ENCODE measurements around the gene GJA10.
A peak's percentile ranks its signal among the peaks of the same experiment; 100 is the strongest.
"Not testable (repeated sequence)": the region's sequence is repeated elsewhere in the genome, so short reads cannot be mapped to it uniquely, and the experiment has no call there.

GJA10 gene

GRCh38 chr6:89894169-89894568 is at the start of gene GJA10:
TSS of gene GJA10 (plus strand) at chr6:89894469. CDS start at chr6:89894469, 0 bp downstream.
- DNase-seq (ENCODE audit: low spot score), result no peak

- DNase-seq (ENCODE audit: low spot score), result not testable (repeated sequence)
Measured at GRCh38 chr6:89847513-89847912, 46.8 kb upstream of the GJA10 start.

GRCh38 chr6:89853068-89853467 is 41.2 kb upstream of the GJA10 start:
- no peak for DNase-seq (ENCODE audit: low spot score)

GRCh38 chr6:89858041-89858440 is 36.2 kb upstream of the GJA10 start:
- no peak for DNase-seq (ENCODE audit: low spot score)

- no peak for DNase-seq (ENCODE audit: low spot score)
Measured at GRCh38 chr6:89859744-89860143, 34.5 kb upstream of the GJA10 start.

- no peak for DNase-seq (ENCODE audit: low spot score)
Measured at GRCh38 chr6:89862273-89862672, 32.0 kb upstream of the GJA10 start.

- no peak for DNase-seq (ENCODE audit: low spot score)
Measured at GRCh38 chr6:89862698-89863097, 31.6 kb upstream of the GJA10 start.

DNA sequence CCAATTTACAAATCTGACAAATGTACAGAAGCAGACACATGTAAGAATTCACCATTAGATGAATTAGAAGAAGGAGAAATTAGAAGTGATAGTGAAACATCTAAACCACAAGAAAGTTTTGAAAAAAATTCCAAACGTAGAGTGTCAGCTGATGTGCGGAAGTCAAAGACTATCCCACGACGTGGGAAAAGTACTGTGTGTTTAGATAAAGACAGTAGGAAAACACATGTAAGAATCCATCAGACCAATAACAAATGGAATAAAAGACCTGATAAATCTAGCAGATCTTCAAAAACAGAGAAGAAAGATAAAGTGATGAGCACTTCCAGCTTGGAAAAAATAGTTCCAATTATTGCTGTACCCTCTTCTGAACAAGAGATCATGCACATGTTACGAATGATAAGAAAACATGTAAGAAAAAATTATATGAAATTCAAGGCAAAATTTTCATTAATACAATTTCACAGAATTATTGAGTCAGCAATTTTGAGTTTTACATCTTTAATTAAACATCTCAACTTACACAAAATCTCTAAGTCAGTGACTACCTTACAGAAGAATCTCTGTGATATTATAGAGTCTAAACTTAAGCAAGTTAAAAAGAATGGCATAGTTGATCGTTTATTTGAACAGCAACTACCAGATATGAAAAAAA is 28.1 kb upstream of the GJA10 start:
- DNase-seq (ENCODE audit: low spot score), result no peak

DNA sequence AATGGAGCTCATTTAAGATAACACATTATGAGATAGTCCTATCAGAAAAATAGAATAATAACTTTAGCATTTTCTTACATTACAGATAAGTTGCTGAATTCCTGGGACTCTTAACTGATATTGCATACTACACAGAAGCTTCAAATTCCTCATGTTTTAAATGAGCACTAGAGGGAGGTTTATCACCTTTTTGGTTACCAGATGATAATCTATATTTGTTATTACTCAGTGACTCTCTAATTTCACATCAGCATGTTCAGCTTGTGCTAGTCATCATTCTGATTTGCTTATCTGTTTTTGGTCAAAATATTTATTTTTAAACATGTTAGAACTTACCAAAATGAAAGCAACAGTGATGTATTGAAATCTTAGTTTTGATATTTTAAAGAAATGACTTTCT is 20.5 kb upstream of the GJA10 start:
- no peak for DNase-seq (ENCODE audit: low spot score)

DNA sequence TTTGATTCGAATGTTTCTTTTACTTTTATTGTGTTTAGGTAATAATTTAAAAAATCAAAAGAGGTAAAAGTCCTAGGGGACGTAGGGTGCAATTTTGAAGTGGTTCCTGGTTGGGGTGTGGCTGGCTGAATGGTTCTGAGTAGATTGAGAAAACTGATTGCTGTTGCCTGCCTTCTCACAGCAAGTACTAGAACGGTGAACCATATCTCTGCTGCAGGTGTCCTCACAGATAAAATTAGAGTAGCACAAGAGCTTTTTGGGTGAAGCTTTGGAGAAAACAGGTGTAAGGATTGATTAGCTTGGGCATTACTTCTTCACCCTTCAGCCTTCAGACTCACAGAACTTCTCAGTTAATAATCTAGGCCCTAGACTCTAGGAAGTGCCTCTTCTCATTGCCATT is 19.8 kb upstream of the GJA10 start:
- no peak for DNase-seq (ENCODE audit: low spot score)

- no peak for DNase-seq (ENCODE audit: low spot score)
Measured at GRCh38 chr6:89886378-89887120, 7.7 kb upstream of the GJA10 start.

DNA sequence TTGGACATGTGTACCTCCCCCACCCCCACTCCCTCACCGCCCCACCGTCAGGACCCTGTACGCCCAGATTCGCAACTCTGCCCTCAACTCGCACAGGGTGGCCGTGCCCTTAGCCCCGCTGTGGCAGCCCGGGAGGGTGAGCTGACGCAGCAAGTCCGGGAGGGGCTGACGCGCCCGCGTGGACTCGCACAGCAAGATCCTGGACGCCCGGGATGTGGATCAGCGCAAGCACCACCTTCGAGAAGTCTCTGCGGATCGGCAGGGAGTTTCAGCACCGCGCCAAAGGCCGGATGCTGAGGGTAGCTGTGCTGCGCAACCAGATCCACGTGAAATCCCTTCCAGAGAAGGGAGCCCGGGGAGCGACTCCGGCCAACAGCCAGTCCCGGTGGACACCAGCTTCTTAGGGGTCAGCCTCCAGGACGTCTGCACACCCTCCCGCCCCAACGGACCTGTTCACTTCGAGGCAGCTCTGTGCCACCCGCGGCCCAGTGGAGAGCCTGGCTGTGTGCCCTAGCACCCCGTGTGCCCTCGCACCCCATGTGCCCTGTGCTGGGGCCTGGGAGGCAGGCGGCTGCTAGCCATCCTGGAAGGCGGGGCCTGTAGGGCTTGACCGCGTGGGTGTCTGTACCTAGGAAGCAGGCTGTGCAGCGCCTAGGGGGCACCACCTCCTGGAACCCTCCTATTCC is 6.7 kb upstream of the GJA10 start:
- no peak for DNase-seq (ENCODE audit: low spot score)

DNA sequence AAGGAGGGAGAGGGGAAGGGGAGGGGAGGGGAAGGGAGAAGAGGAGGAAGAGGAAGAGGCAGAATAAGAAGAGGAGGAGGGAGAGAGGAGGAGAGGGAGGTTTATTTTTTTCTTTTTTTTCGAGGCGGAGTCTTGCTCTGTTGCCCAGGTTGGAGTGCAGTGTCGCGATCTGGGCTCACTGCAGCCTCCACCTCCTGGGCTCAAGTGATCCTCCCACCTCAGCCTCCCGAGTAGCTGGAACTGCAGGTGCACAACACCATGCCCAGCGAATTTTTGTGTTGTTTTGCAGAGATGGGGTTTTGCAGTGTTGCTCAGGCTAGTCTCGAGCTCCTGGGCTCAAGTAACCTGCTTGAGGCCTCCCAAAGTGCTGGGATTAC is 6.1 kb upstream of the GJA10 start:
- no peak for DNase-seq (ENCODE audit: low spot score)

- no peak for DNase-seq (ENCODE audit: low spot score)
Measured at GRCh38 chr6:89888871-89889270, 5.4 kb upstream of the GJA10 start.

DNA sequence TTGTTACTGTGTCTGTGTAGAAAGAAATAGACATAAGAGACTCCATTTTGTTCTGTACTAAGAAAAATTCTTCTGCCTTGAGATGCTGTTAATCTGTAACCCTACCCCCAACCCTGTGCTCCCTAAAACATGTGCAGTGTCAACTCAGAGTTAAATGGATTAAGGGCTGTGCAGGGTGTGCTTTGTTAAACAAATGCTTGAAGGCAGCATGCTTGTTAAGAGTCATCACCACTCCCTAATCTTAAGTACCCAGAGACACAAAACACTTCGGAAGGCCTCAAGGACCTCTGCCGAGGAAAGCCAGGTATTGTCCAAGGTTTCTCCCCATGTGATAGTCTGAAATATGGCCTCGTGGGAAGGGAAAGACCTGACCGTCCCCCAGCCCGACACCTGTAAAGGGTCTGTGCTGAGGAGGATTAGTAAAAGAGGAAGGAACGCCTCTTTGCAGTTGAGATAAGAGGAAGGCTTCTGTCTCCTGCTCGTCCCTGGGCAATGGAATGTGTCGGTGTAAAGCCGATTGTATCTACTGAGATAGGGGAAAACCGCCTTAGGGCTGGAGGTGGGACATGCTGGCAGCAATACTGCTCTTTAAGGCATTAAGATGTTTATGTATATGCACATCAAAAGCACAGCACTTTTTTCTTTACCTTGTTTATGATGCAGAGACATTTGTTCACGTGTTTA is 3.3 kb upstream of the GJA10 start:
- not testable (repeated sequence) for DNase-seq (ENCODE audit: low spot score)

DNA sequence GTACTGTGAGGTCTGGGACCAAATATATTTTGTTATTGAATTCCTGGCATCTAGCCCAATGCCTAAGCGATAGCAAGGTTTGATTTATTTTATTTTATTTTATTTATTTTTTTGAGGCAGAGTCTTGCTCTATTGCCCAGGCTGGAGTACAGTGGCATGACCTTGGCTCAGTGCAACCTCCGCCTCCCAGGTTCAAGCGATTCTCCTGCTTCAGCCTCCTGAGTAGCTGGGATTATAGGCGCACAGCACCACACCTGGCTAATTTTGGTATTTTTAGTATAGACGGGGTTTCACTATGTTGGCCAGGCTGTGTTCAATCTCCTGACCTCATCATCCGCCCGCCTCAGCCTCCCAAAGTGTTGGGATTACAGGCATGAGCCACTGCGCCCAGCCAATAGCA is 1.7 kb upstream of the GJA10 start:
- DNase-seq (ENCODE audit: low spot score), result not testable (repeated sequence)

GRCh38 chr6:89895276-89895874 is 1.1 kb downstream of the GJA10 start:
- peak; percentile 14 for DNase-seq (ENCODE audit: low spot score)

DNA sequence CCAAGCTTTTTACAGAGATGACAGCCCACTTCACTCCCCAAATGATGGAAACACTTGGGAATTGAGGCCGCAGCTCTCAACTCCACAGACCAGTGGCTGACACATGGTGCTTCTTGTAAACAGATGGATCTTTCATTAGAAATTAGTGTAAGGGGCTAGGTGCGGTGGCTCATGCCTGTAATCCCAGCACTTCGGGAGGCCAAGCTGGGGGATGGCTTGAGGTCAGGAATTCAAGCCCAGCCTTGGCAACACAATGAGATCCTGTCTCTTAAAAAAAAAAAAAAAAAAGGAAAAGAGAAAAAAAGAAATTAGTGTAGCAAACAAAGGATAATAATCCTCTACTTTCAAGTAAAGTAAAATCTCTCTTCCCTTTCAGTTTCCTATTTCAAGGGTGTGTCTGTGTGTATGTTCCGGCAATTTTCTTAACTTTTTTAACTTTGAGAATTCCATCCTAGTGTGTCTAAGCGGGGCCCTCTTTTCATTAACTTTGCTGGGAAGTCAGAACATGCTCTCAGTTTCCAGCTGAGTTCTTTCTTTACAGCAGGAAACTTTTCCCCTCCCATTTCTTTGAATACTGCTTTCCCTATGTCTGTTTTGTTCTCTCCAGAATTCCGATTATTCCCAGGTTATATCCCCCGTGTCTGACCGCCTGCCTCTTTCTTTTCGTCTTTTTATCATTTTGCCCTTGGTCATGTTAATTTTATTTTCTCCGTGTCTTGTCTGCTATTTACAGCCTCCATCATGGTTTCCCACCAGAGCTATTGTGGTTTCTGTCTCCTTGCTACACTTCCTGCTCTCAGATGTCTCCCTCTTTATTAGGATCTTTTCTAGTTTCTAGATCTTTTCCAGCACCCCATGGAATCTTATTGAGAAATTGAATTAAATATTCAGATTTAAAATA is 16.0 kb downstream of the GJA10 start:
- DNase-seq (ENCODE audit: low spot score), result not testable (repeated sequence)

DNA sequence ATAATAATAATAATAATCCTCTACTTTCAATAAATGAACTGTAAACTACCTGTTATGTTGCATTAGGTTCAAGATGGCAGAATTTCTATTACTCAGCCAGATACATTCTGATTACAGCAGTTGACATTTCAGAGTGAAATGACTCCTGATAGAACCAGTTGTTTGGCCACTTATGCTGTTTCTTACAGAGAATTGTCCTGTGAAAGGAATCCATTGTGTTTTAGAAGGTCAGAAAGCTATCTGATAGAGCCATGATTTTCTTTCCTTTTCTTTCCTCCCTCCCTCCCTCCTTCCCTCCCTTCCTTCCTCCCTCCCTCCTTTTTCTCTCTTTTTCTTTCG is 16.6 kb downstream of the GJA10 start:
- no peak for DNase-seq (ENCODE audit: low spot score)

GRCh38 chr6:89916136-89916920 is 22.1 kb downstream of the GJA10 start:
- DNase-seq (ENCODE audit: low spot score), result no peak
